Eye (tissue), 1 donor: ENCODE measurements around the gene CYSLTR2.
A peak's percentile ranks its signal among the peaks of the same experiment; 100 is the strongest.
"Not testable (repeated sequence)": the region's sequence is repeated elsewhere in the genome, so short reads cannot be mapped to it uniquely, and the experiment has no call there.

Experiments used
- DNase-seq: peaks from one replicate; pipeline ENCODE4 v3.0.0-alpha.2; 2015

Gene CYSLTR2

GRCh38 chr13:48646791-48647190 is 6.9 kb upstream of the CYSLTR2 start:
- DNase-seq, result no peak

DNA sequence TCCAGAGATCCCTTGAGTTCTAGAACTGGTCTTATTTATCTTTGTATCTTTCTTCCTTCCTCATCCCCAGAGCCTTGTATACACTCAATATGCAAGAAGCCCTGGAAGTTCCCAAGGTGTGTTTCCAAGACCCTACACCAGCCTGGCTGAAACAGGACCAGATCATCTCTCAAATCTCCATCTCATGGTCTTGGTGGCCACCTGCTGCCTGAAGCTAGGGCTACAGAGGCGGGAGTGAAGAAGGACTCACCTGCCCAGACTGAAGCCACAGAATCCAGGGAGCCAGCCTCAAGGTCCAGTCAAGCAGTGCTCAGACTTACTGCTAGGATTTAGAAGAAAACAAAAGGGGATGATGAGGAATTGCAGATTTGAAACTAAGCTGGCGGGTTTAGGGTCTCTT is 6.1 kb upstream of the CYSLTR2 start:
- no peak for DNase-seq

DNA sequence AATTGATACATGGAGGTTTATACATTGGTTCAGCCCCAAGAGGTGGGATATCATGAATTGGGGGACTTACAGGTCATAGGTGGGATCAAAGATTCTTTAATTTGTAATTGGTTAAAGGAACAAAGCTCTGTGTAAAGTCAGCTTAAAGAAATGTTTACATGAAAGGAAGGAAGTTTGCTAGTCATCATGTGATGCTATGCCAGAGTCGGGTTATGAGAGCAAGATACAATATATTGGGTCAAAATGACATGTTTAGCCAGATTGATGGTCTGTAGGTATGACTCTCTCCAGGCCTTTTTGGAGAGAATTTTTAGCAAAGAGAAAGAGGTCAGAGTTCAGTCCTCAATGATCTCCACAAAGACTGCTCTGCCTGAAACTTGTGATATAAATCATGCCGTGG is 5.3 kb upstream of the CYSLTR2 start:
- no peak for DNase-seq

DNA sequence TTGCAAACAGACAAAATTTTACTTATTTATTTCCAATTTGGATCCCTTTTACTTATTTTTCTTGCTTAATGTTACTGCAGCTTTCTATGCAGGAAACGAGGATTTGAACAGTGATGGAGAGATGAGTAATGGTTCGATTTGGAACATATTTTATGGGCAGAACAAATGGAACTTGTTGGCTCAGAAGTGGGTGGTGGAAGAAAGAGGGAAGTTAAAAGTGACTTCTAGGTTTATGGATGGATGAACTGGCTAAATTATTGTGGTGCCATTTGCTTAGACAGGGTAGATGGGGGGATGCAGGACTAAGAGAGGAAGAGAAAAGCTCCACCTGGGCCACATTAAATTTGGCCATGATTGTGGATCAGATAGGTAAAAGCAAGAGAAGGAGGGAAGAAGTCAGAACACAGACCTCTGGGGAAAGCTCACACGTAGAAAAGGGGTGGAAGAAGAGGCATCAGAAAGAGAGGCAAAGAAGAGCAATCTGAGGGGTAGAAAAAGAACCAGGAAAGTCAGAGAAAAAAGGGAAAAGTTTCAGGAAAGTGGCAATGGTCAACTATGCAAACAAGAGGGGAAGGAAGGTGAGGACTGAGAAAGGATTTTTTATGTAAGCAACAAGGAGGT is 768 bp upstream of the CYSLTR2 start:
- DNase-seq, result no peak

- DNase-seq, result no peak
Measured at GRCh38 chr13:48654511-48654910, 782 bp downstream of the CYSLTR2 start.

DNA sequence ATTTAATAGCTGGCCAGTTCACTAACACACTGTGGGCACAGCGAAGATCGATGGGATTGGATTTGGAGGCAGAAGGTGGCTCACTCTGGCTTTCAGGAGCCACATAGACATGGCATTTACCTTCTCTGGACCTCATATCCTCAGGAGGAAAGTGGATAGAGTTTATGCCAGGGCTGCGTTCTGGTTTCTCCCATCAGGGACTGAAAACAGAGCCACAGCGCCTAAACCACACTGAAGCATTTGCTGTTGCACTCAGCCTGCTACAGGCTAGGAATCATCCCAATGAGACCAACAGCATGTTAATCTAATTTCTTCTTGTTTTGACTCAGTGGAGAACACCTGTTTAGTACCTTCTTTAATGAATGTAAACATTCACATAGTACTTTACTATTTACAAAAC is 1.6 kb downstream of the CYSLTR2 start:
- no peak for DNase-seq

DNA sequence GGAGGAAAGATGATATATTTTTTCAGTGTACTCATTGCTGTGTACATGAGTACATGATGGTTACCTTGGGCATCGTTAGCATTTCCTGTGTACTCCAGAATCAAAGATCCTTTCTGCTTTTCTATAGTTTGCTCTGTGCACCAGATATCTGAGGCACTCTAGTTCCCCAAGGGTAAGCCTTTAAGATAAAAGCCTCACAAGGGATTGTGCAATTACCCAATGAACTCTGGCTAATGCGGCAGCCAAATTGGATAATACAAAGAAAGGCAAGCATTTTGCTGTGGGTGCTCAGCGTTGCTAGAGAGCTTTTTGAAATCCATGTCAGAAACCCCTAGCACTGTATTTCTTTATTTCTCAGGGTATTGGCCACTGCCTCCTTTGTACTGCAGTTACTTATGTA is 2.9 kb downstream of the CYSLTR2 start:
- DNase-seq, result peak; percentile 77

DNA sequence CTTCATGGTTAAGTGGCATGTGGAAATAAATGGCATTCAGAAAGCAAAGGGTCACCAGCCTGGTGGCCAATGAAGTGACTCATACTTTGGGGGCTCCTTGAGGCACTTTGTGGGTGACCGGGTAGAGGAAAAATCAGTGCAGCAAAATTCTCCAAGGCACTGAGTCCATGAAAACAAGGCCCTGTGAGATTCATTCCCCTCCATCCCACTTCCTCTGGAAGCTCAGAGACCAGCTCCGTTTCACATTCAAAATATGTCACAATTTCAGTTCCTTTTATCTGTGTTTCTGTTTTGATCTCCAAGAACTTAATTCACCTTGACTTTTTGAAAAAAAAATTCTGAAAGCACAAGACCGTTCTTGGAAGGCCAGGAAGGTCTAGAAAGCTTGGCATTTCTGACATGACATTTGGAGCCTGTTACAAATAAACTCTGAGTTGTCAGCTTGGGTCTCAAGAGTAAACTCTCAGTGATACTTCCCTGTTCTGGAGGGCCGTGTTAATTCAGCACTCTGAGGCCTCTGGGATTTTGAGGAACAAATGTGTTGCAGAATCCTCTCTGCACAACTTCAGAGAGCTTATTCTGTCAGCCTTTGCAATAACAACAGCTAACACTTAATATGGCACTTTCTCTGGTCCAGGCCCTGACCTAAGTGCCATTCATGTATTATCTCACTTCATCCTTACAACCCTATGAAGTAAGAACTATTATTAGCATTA is 6.8 kb downstream of the CYSLTR2 start:
- peak; percentile 30 for DNase-seq

- DNase-seq, result no peak
Measured at GRCh38 chr13:48661107-48661506, 7.4 kb downstream of the CYSLTR2 start.

- no peak for DNase-seq
Measured at GRCh38 chr13:48662226-48662625, 8.5 kb downstream of the CYSLTR2 start.

DNA sequence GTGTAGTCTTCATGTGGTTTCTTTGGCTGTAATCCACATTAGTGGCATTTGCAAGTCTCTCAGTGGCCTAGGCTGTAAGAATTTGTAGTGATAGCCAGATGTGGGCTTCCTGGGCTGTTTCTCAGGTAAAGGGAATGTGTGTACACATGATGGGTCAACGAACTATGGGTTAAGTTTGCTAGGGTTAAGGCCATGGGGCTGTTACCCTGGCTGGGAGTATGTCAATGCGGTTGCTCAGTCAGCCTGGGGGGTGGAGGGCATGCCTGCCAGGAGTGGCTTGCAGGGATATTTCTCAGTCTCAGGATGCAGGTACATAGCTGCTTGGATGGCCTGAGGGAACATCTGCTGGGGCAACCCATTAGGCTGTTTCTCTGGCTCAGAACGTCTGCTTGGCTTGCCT is 13.4 kb downstream of the CYSLTR2 start:
- DNase-seq, result no peak

DNA sequence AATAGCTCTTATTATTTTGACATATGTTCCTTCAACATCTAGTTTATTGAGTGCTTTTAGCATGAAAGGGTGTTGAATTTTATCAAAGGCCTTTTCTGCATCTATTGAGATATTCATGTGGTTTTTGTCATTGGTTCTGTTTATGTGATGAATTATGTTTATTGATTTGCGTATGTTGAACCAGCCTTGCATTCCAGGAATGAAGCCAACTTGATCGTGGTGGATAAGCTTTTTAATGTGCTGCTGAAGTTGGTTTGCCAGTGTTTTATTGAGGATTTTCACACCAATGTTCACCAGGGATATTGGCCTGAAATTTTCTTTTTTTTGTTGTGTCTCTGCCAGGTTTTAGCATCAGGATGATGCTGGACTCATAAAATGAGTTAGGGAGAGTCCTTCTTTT is 17.7 kb downstream of the CYSLTR2 start:
- not testable (repeated sequence) for DNase-seq

DNA sequence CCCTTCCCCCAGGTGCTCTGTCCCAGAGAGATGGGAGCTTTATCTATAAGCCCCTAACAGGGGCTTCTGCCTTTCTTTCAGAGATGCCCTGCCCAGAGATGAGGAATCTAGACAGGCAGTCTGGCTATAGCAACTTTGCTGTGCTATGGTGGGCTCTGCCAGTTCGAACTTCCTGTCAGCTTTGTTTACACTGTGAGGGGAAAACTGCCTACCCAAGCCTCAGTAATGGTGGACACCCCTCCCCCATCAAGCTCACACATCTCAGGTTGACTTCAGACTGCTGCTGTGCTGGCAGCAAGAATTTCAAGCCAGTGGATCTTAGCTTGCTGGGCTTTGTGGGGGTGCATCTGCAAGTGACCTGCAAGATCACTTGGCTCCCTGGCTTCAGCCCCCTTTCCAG is 21.5 kb downstream of the CYSLTR2 start:
- no peak for DNase-seq

GRCh38 chr13:48678316-48678715 is 24.6 kb downstream of the CYSLTR2 start:
- no peak for DNase-seq

DNA sequence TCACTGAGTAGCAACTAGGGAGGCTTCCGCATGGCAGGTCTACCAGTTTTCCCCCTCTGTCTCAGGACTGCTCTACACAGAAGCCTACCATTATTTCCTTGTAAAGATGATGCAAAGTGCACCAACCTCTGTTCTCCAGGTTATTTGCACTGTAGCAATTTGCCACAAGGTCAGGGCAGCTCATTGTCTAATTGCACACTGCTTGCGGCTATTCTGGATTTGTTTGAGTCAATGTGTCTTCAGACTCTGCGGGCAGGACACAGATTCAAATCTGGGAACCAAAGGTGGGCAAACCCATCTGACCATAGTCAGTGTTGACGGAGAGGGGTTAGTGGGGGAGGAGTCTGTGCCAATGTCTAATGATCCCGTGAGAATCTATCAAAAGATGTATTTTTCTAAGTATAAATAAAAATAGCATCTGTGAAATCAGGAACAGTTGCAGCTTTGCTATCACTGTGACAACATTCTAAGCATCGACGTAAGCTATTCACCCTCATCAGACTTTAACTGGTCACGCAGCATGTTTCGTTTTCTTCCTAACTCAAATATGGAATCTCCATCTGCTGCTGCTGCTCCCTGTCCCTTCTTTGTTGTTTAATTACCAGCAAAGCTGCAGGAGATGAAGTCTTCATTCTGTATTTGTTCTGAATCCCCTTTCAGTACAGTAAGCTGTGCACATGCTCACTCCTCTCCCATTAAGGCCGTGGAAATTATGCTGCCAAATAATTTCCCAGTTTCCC is 26.4 kb downstream of the CYSLTR2 start:
- DNase-seq, result no peak

DNA sequence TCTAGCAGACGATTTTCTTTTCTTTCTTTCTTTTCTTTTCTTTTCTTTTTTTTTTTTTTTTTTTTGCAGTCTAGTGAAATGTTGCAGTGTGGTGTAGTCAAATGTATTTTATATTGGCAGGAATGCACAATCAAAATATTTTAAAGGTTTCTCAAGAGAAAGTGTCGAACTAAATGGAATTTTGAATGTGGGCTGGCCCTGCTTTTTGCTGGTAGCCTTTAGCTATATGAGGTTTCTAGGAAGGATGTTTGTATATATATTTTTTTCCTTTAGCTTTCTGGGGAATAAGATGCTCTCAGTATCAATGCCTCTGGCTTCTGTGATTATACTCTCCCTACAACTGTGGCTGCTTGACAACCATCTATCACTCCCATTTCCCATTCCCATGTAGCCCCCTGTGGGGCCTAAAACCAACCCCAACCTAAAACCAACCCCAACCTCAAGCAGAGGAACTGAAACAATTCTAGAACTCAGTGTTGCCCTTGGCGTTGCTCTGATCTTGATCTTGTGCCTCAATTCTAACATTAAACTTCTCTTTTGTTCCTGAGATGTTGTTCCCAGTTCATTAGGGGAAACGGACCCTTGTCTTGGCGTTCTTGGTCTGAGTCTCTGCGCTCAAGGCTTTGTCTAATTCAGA is 27.1 kb downstream of the CYSLTR2 start:
- no peak for DNase-seq

DNA sequence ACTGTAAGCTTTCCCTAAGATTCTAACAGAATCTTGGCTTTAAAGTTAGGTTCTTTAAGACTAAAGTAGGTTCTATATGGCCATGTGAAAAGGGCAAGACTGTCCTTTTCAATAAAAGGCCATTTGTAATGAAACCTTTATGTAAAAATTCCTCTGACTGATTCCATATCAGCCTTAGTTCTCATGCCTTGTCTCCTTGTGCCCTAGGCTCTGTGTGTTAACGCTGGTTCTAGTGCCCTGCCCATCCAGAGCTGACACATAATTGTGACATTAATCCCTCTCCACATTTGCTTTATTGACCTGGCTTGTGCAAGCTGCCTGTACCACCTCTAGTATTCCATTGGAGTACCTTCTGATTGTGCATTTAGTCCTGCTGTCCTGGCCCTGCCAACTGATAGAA is 28.2 kb downstream of the CYSLTR2 start:
- no peak for DNase-seq

DNA sequence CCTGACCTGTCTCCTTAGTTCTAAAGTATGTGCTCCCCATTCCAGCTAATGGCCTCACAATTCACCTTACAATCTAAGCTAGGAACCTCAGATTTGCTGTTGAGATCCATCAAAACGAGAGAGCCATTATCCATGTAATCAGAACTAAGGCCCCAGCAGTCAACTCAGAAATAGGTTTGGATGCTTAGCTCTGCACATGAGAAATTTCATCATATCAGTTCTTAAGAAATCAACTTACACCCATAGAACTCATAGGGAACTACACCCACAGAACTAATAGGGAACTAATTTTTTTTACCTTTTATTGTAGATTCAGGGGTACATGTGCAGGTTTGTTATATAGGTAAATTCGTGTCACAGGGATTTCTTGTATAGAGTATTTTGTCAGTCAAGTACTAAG is 28.7 kb downstream of the CYSLTR2 start:
- DNase-seq, result no peak

- no peak for DNase-seq
Measured at GRCh38 chr13:48686636-48687210, 33.0 kb downstream of the CYSLTR2 start.

DNA sequence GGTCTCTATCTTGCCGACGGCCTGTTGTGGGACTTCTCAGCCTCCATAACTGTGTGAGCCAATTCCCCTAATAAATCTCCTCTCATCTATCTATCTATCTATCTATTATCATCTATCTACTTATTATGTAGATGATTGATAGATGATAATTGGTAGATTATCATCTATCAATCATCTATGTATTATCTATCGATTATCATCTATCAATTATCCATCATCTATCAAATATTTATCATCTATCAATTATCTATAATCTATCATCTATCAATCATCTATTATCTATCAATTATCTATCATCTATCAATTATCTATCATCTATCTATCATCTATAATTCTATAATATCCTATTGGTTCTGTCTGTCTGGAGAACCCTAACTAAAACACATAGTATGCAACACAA is 33.5 kb downstream of the CYSLTR2 start:
- no peak for DNase-seq

DNA sequence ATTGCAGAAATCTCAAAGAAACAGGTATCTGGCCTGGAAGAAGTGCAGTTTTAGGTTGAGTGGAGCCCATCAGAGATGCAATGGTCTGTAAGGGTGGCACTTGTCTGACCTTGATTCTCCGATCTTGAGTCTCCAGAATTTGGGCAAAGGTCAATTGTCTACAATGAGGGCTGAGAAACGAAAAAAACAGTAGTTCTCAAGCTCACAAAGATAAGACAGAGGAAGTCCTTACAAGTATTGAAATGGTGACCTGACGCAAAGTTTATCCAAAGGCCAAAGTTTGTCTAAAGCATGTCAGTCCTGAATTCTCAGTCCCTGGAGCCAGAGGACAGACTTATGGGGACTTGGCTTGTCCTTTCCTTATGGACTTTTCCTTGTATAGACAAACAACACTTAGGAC is 40.3 kb downstream of the CYSLTR2 start:
- DNase-seq, result no peak

DNA sequence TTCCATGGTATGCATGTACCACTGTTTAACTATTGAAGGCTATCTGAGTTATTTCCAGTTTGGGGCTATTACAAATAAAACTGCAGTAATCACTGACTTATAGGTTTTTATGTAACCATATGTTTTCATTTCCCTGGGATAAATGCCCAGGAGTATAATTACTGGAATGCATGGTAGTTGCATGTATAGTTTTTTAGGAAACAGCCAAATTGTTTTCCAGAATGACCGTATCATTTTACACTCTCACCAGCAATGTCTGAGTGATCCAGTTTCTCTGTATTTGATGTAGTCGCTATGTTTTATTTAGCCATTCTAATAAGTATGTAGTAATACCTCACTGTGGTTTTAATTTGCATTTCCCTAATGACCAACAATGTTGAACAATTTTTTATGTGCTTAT is 42.0 kb downstream of the CYSLTR2 start:
- DNase-seq, result no peak

DNA sequence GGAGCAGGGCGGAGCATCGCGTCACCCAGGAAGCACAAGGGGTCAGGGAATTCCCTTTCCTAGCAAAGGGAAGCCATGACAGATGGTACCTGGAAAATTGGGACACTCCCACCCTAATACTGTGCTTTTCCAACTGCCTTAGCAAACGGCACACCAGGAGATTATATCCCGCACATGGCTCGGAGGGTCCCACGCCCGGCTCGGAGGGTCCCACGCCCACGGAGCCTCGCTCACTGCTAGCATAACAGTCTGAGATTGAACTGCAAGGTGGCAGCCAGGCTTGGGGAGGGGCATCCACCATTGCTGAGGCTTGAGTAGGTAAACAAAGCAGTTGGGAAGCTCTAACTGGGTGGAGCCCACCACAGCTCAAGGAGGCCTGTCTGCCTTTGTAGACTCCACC is 42.9 kb downstream of the CYSLTR2 start:
- not testable (repeated sequence) for DNase-seq
